H9 (cell line): ENCODE measurements around the gene MIGA2. TPM values are rescaled to one million over a fixed set of nuclear protein-coding genes. Genes with fewer than 3 reads are reported as not detected.

Experiments used
- DNase-seq: peaks from one replicate; pipeline ENCODE4 v3.0.0-alpha.2; 2017
- H2AFZ ChIP-seq: one replicate; pipeline ENCODE4 v1.6.1; 2013; ENCODE audit warnings: mild to moderate bottlenecking, low read length, control low read depth, moderate library complexity
- H2AK5ac ChIP-seq: 2 replicates; pipeline ENCODE4 v1.6.1; 2013; ENCODE audit warnings: low read length, control low read depth, mixed read lengths; ENCODE audit not compliant: insufficient read length
- H2BK120ac ChIP-seq: one replicate; pipeline ENCODE4 v1.6.1; 2013; ENCODE audit warnings: low read depth, mild to moderate bottlenecking, low read length, control low read depth, inconsistent platforms; ENCODE audit not compliant: poor library complexity, severe bottlenecking
- H2BK12ac ChIP-seq: 2 replicates; pipeline ENCODE4 v1.6.1; 2013; ENCODE audit warnings: low read length, control low read depth, mixed read lengths, low read depth; ENCODE audit not compliant: insufficient read length
- H2BK15ac ChIP-seq: 2 replicates; pipeline ENCODE4 v1.6.1; 2013; ENCODE audit warnings: low read depth, low read length, control low read depth
- H2BK20ac ChIP-seq: one replicate; pipeline ENCODE4 v1.6.1; 2013; ENCODE audit warnings: low read depth, mild to moderate bottlenecking, low read length, control low read depth, inconsistent platforms; ENCODE audit not compliant: poor library complexity, severe bottlenecking
- H2BK5ac ChIP-seq: 2 replicates; pipeline ENCODE4 v1.6.1; 2013; ENCODE audit warnings: low read length, control low read depth, mixed read lengths; ENCODE audit not compliant: insufficient read length
- H3K14ac ChIP-seq: 2 replicates; pipeline ENCODE4 v1.6.1; 2013; ENCODE audit warnings: low read length, control low read depth; ENCODE audit not compliant: insufficient read depth
- H3K18ac ChIP-seq: 2 replicates; pipeline ENCODE4 v1.6.1; 2013; ENCODE audit warnings: low read depth, mild to moderate bottlenecking, mixed read lengths, low read length, control low read depth; ENCODE audit not compliant: insufficient read length
- H3K23ac ChIP-seq: 2 replicates; pipeline ENCODE4 v1.6.1; 2013; ENCODE audit warnings: low read length, control low read depth, mixed read lengths, low read depth; ENCODE audit not compliant: insufficient read length
- H3K23me2 ChIP-seq: 2 replicates; pipeline ENCODE4 v1.6.1; 2013; ENCODE audit warnings: low read depth, mild to moderate bottlenecking, mixed read lengths, low read length, control low read depth; ENCODE audit not compliant: insufficient read length, poor library complexity, severe bottlenecking
- H3K27ac ChIP-seq: 2 replicates; pipeline ENCODE4 v1.5.1; 2013; ENCODE audit warnings: low read length, control low read depth, mixed read lengths, low read depth; ENCODE audit not compliant: insufficient read length
- H3K27me3 ChIP-seq: 2 replicates; pipeline ENCODE4 v1.6.1; 2013; ENCODE audit warnings: low read length, control low read depth, inconsistent platforms; ENCODE audit not compliant: insufficient read depth
- H3K4ac ChIP-seq: 2 replicates; pipeline ENCODE4 v1.6.1; 2013; ENCODE audit warnings: low read depth, mild to moderate bottlenecking, control low read depth, inconsistent platforms, low read length, moderate library complexity
- H3K4me1 ChIP-seq: 2 replicates; pipeline ENCODE4 v1.6.1; 2013; ENCODE audit warnings: low read length, control low read depth, inconsistent platforms; ENCODE audit not compliant: insufficient read depth
- H3K4me2 ChIP-seq: 2 replicates; pipeline ENCODE4 v1.6.1; 2013; ENCODE audit warnings: low read length, control low read depth, mixed read lengths; ENCODE audit not compliant: insufficient read length, insufficient read depth
- H3K56ac ChIP-seq: 2 replicates; pipeline ENCODE4 v1.6.1; 2013; ENCODE audit warnings: low read depth, mild to moderate bottlenecking, mixed read lengths, low read length, control low read depth; ENCODE audit not compliant: insufficient read length
- H3K79me1 ChIP-seq: 2 replicates; pipeline ENCODE4 v1.6.1; 2013; ENCODE audit warnings: low read depth, mild to moderate bottlenecking, moderate library complexity, low read length, control low read depth, inconsistent platforms; ENCODE audit not compliant: insufficient read depth, poor library complexity, severe bottlenecking
- H3K79me2 ChIP-seq: 2 replicates; pipeline ENCODE4 v1.6.1; 2013; ENCODE audit warnings: low read length, control low read depth, inconsistent platforms; ENCODE audit not compliant: insufficient read depth
- H3K9ac ChIP-seq: 2 replicates; pipeline ENCODE4 v1.6.1; 2013; ENCODE audit warnings: low read length, control low read depth, mixed read lengths; ENCODE audit not compliant: insufficient read length; ENCODE audit errors: extremely low read depth
- H3K9me3 ChIP-seq: one replicate; pipeline ENCODE4 v1.6.1; 2013; ENCODE audit warnings: low read depth, low read length, inconsistent platforms; ENCODE audit not compliant: control insufficient read depth
- H3T11ph ChIP-seq: one replicate; pipeline ENCODE4 v1.6.1; 2013; ENCODE audit warnings: mild to moderate bottlenecking, low read length, control low read depth, inconsistent platforms
- H4K20me1 ChIP-seq: one replicate; pipeline ENCODE4 v1.6.1; 2013; ENCODE audit not compliant: control insufficient read depth, insufficient read length, insufficient read depth
- H4K5ac ChIP-seq: 2 replicates; pipeline ENCODE4 v1.6.1; 2013; ENCODE audit warnings: low read depth, mild to moderate bottlenecking, mixed read lengths, low read length, control low read depth; ENCODE audit not compliant: insufficient read length
- H4K8ac ChIP-seq: replicated peaks from 2 replicates; pipeline ENCODE4 v1.6.1; 2013; ENCODE audit warnings: low read length, control low read depth, mixed read lengths, low read depth; ENCODE audit not compliant: insufficient read length
- H4K91ac ChIP-seq: 2 replicates; pipeline ENCODE4 v1.6.1; 2013; ENCODE audit warnings: low read depth, mild to moderate bottlenecking, moderate library complexity, mixed read lengths, low read length, control low read depth; ENCODE audit not compliant: insufficient read length
- H3K27ac Mint-ChIP-seq, 3 experiments: 2 replicates in 2 of 3; 3 replicates in 1 of 3; pipeline ENCODE4 v1.8.0; 2020 to 2021; ENCODE audit warnings: mixed read lengths in 3 of 3, mild to moderate bottlenecking in 1 of 3, moderate library complexity in 1 of 3
- H3K27me3 Mint-ChIP-seq: 2 replicates; pipeline ENCODE4 v1.8.0; 2021; ENCODE audit warnings: low read depth, mild to moderate bottlenecking, moderate library complexity, mixed read lengths
- H3K36me3 Mint-ChIP-seq, 3 experiments: 2 replicates in 2 of 3; 3 replicates in 1 of 3; pipeline ENCODE4 v1.8.0; 2020 to 2021; ENCODE audit warnings: low read depth in 3 of 3, mixed read lengths in 3 of 3; ENCODE audit not compliant: insufficient read depth in 1 of 3
- H3K4me1 Mint-ChIP-seq, 2 experiments: 2 replicates each; pipeline ENCODE4 v1.8.0; 2020; ENCODE audit warnings: mixed read lengths in 2 of 2
- H3K4me3 Mint-ChIP-seq, 2 experiments: 2 replicates in 1 of 2; 3 replicates in 1 of 2; pipeline ENCODE4 v1.8.0; 2020 to 2021; ENCODE audit warnings: mild to moderate bottlenecking in 2 of 2, mixed read lengths in 2 of 2, moderate library complexity in 1 of 2
- H3K9me3 Mint-ChIP-seq, 2 experiments: 2 replicates in 1 of 2; 3 replicates in 1 of 2; pipeline ENCODE4 v1.8.0; 2020; ENCODE audit warnings: mild to moderate bottlenecking in 2 of 2, mixed read lengths in 2 of 2, moderate library complexity in 1 of 2
- CTCF ChIP-seq: fragments of 200-600 bp; sonication (generic); conservative IDR thresholded peaks from 3 replicates; pipeline ENCODE4 v1.8.0; 2021; ENCODE audit warnings: antibody characterized with exemption, mild to moderate bottlenecking
- WGBS: extraction: QIAGEN DNeasy Blood & Tissue Kit; methylation state at CpG from one replicate; pipeline ENCODE4 v1.1.7; 2013; ENCODE audit warnings: missing lambda C conversion rate, low lambda C conversion rate, mixed read lengths; ENCODE audit not compliant: insufficient read length; ENCODE audit errors: extremely low coverage; 5-methylcytosine and 5-hydroxymethylcytosine counted together
- total RNA-seq: library from RNA; stranded (reverse); gene quantifications from 2 replicates; pipeline ENCODE4 v1.2.1, GENCODE V29; 2021

The MIGA2 gene
- total RNA-seq, 1 experiment from 2014 or later = 37.8 TPM

- Histone ChIP-seq H3K18ac (no peak overlapping the region), H3K4me1 (no peaks in the 10 kb centered on the region), H3K9me3 (no peaks in the 10 kb centered on the region), H3K79me2 (no peaks in the 10 kb centered on the region), H3K27ac (no peak overlapping the region), H2AK5ac (no peak overlapping the region), H3K4ac (no peak overlapping the region), H2BK12ac (no peak overlapping the region), H3K23me2 (peaks cover 8% of the 10 kb centered on the region), H2BK5ac (no peak overlapping the region), H3T11ph (no peak overlapping the region), H4K8ac (no peak overlapping the region), H3K14ac (no peak overlapping the region), H2AFZ (no peak overlapping the region), H4K91ac (no peak overlapping the region), H3K4me2 (no peak overlapping the region), H2BK15ac (no peak overlapping the region), H3K56ac (no peak overlapping the region), H2BK20ac (no peak overlapping the region), H2BK120ac (no peak overlapping the region), H3K23ac (no peak overlapping the region), H4K5ac (no peak overlapping the region), H3K9ac (no peak overlapping the region), H4K20me1 (no peaks in the 10 kb centered on the region), H3K27me3 (no peaks in the 10 kb centered on the region; the same call in 1 of the 2 replicates), H3K79me1 (no peaks in the 10 kb centered on the region)
- H3K27ac Mint-ChIP-seq = no peak overlapping the region; a peak in 1 of 7 replicates
- peaks cover 37% of the 10 kb centered on the region for H3K27me3 Mint-ChIP-seq
- TF ChIP-seq CTCF = no peak
- no peak overlapping the region for H3K4me3 Mint-ChIP-seq
- no CpG with 5 or more reads among the region's 17 CpGs for WGBS
- H3K4me1 Mint-ChIP-seq = peaks cover 10 to 18% of the 10 kb centered on the region in 2 experiments
- H3K9me3 Mint-ChIP-seq = no peaks in the 10 kb centered on the region
- H3K36me3 Mint-ChIP-seq = peaks cover 0 to 4% (median 0%) of the 10 kb centered on the region in 3 experiments; a peak in 2 of 7 replicates
- no peak for DNase-seq
Measured at GRCh38 chr9:129105857-129106694, 69.7 kb downstream of the MIGA2 start.
